Omental fat pad (tissue), 4 donors: ENCODE measurements around the gene STON1. TPM values are rescaled to one million over a fixed set of nuclear protein-coding genes. Genes with fewer than 3 reads are reported as not detected.

Experiments used
- ATAC-seq: fragments of 150-250 bp; one replicate; pipeline ENCODE4 v1.9.1; 2016; ENCODE audit warnings: mild to moderate bottlenecking, moderate library complexity; ENCODE audit not compliant: low FRiP score
- DNase-seq: peaks from one replicate; pipeline ENCODE4 v3.0.0-alpha.2; 2019; ENCODE audit warnings: low spot score
- CTCF ChIP-seq, 3 donors: fragments of 450-650 bp; IDR thresholded peaks; one replicate each; pipeline ENCODE4 v1.5.1; 2016 to 2017; ENCODE audit warnings: antibody characterized with exemption in 3 of 3, mild to moderate bottlenecking in 3 of 3, moderate library complexity in 2 of 3
- total RNA-seq, 4 donors: library from RNA; depleted of rRNA; stranded (reverse); fragments of >200 nt; gene quantifications; one replicate each; pipeline ENCODE4 v1.1.0, GENCODE V29; 2016

Gene STON1
- total RNA-seq, 4 donors from 2014 or later, result 44.8 to 124 (median 93.9) TPM

DNA sequence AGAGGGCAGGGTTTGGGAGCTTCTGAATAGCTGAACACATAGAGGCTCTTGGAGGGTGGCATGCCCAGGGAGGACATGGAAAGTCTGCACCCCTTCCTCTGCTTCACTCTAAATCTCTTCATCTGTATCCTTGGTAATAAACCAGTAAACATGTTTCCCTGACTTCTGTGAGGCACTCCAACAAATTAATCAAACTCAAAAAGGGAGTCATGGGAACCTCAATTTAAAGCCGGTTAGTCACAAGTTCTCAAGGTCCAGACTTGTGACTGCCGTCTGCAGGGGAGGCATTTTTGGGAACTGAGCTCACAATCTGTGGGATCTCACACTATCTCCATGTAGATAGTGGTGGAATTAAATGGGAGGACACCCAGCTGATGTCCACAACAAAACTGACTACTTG lies 33.1 kb upstream of the STON1 start:
- ATAC-seq (peak; percentile 75), DNase-seq (no peak)
- no peak for TF ChIP-seq CTCF (IDR thresholded peaks at IDR 0.05)

- no peak for ATAC-seq
- no peak for DNase-seq
- TF ChIP-seq CTCF (IDR thresholded peaks at IDR 0.05), result no peak
These were observed 25.2 kb upstream of the STON1 start for GRCh38 chr2:48504647-48505327.

GRCh38 chr2:48507111-48507510 lies 22.8 kb upstream of the STON1 start:
- no peak for TF ChIP-seq CTCF (IDR thresholded peaks at IDR 0.05)
- ATAC-seq (no peak), DNase-seq (no peak)

DNA sequence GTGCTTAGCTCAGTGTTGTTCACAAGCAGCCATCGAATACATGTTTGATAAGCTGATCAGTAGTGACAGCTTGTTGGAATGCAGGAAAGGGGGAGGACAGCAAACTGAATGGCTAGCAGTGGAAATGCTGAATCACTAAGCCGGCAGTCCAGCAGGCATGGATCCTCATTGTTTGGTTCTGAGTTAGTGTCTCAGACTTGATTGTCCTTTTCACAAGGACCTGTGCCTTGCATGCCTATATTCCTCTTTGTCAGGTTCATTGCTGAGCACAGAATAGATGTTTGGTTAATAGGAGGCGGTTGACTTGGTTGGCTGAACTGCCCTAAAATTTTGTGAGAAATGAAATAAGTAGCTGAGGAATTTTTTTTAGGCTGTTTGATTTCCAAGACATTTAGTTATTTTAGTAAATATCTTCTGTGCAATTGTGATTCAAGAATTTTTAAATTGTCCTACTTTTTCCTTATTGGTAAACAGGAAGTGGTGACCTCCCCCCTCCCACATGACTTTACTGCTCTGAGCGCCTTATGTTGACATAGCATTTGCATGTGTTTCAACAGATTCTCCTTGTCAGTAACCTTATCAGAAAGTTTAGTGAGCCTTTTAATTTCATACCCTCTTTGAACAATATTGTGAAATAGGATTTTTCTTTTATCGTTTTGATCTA lies 21.4 kb upstream of the STON1 start:
- DNase-seq (no peak), ATAC-seq (peak; percentile 38)
- TF ChIP-seq CTCF (IDR thresholded peaks at IDR 0.05), result no peak

DNA sequence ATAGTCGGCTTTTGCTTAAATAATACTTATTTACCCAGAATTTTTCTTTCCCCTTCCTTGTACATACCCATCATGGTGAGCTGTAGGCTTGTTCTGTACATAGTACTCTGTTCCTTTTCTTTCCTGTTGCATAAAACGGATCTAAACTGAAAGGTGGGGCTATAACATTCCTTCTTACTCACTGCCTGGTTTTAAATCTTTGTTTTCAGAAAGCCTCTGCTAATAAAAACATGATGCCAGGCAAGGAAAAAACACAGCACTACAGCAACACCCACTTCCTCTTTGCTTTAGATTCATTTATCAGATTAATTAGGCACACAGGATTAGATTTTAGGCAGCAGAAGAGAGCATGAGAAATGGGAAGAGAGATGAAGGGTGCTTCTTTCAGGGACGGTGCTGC lies 19.6 kb upstream of the STON1 start:
- ATAC-seq (peak; percentile 81), DNase-seq (no peak)
- TF ChIP-seq CTCF (IDR thresholded peaks at IDR 0.05), result no peak

GRCh38 chr2:48511849-48512470 lies 18.0 kb upstream of the STON1 start:
- ATAC-seq (no peak), DNase-seq (no peak)
- no peak for TF ChIP-seq CTCF (IDR thresholded peaks at IDR 0.05)
